HG03103 (cell line): ENCODE data around the gene CACNA1D.
"Not testable (repeated sequence)": the region's sequence is repeated elsewhere in the genome, so short reads cannot be mapped to it uniquely, and the experiment has no call there.

Source experiments
- ATAC-seq: cut with Tn5 transposase; IDR thresholded peaks from one replicate; pipeline ENCODE4 v1.9.1; 2021; ENCODE audit warnings: low read depth; ENCODE audit not compliant: unreplicated experiment

The CACNA1D gene

GRCh38 chr3:53570081-53570480 lies 75.7 kb downstream of the CACNA1D start:
- no peak for ATAC-seq

GRCh38 chr3:53570709-53571108 lies 76.3 kb downstream of the CACNA1D start:
- ATAC-seq: no peak

GRCh38 chr3:53571264-53571663 lies 76.9 kb downstream of the CACNA1D start:
- no peak for ATAC-seq

- ATAC-seq: not testable (repeated sequence)
Measured at GRCh38 chr3:53572184-53572583, 77.8 kb downstream of the CACNA1D start.

GRCh38 chr3:53577506-53577905 lies 83.1 kb downstream of the CACNA1D start:
- ATAC-seq: no peak

- no peak for ATAC-seq
Measured at GRCh38 chr3:53579636-53580035, 85.2 kb downstream of the CACNA1D start.

GRCh38 chr3:53581671-53582070 lies 87.3 kb downstream of the CACNA1D start:
- no peak for ATAC-seq

GRCh38 chr3:53583161-53583690 lies 88.8 kb downstream of the CACNA1D start:
- no peak for ATAC-seq

- ATAC-seq: no peak
Measured at GRCh38 chr3:53585049-53585448, 90.6 kb downstream of the CACNA1D start.

GRCh38 chr3:53585627-53586026 lies 91.2 kb downstream of the CACNA1D start:
- no peak for ATAC-seq

GRCh38 chr3:53588122-53588521 lies 93.7 kb downstream of the CACNA1D start:
- ATAC-seq: no peak

GRCh38 chr3:53589201-53589600 lies 94.8 kb downstream of the CACNA1D start:
- ATAC-seq: no peak

GRCh38 chr3:53589806-53590205 lies 95.4 kb downstream of the CACNA1D start:
- ATAC-seq: no peak

GRCh38 chr3:53590606-53591005 lies 96.2 kb downstream of the CACNA1D start:
- ATAC-seq: no peak

- no peak for ATAC-seq
Measured at GRCh38 chr3:53591646-53592045, 97.2 kb downstream of the CACNA1D start.

GRCh38 chr3:53592862-53593261 lies 98.5 kb downstream of the CACNA1D start:
- no peak for ATAC-seq

GRCh38 chr3:53593611-53594010 lies 99.2 kb downstream of the CACNA1D start:
- no peak for ATAC-seq

GRCh38 chr3:53594276-53594675 lies 99.9 kb downstream of the CACNA1D start:
- no peak for ATAC-seq

- no peak for ATAC-seq
Measured at GRCh38 chr3:53595660-53596059, 101.2 kb downstream of the CACNA1D start.

GRCh38 chr3:53597136-53597915 lies 102.9 kb downstream of the CACNA1D start:
- no peak for ATAC-seq

GRCh38 chr3:53599771-53600170 lies 105.4 kb downstream of the CACNA1D start:
- ATAC-seq: no peak

GRCh38 chr3:53602866-53603265 lies 108.5 kb downstream of the CACNA1D start:
- ATAC-seq: no peak
